G401.6 (cell line): ENCODE data around the gene CHST13.
"Not testable (repeated sequence)": the region's sequence is repeated elsewhere in the genome, so short reads cannot be mapped to it uniquely, and the experiment has no call there.

ENCODE experiments used
- FAIRE-seq: peaks from 2 replicates; lab custom pipeline; 2012; peaks lifted over from hg19 to GRCh38; lab: Jason Lieb, UNC

CHST13 gene

DNA sequence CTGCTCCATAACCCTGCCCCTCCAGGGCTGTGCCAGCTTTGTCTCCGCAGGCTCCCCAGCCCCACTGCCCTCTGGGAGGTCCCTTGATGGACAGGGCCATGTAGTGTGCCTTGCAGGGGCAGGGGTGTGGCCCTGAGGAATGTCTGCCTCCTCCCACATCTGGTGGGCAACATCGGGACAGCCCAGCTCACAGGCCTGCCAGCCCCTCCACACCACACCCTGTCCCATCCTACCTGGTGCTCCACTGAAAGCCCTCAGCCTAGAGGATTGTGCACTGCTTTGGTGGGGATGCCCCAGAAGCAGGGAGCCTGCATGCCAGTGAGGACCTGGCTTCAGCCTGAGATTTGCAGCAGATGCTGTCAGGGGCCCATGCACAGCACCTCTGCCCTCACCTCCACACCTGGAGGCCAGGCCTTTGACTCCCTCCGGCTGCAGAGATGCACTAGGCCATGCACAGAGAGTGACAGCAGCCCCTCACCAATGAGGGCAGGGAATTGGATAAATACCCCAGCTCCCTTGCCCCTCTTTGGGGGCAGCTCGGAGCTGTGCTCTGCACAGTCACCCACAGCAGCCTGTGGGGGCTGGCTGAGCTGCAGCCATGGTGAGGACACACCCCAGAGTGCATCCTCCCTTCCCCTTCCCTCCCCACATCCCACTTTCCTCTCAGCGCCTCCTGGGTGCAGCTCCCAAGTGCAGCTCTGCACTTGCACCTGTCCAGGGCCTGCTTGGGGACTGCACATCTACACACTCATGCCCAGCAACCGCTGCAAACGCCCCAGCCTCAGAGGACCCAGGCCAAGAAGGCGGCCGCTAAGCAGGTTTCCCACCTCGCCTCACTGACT lies 32.1 kb downstream of the CHST13 start:
- no peak for FAIRE-seq

DNA sequence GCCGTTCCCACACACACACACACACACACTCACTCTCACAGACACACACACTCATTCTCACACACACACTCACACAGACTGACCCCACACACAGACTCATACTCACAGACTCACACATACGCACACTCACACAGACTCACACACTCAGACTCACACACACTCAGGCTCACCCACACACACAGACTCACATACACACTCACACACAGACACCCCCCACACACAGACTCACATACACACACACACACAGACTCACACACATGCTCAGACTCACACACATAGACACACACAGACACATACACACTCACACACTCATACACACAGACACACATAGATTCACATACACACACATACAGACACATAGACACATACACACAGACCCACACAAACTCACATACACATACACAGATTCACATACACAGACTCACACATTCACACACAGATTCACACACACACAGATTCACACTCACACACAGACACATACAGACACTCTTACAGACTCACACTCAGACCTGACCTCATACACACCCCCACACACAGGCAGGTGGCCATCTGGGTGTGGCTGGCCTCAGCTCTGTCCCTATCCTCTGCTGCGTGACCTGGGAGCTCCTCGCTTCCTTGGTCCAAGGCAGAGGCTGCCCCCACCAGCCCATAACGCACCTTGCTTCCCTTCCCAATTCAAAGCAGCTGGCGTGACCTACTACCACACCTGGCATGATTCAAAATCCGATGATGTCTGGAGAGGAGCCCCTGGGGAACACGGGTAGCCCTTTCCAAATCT lies 32.9 kb downstream of the CHST13 start:
- FAIRE-seq: no peak

DNA sequence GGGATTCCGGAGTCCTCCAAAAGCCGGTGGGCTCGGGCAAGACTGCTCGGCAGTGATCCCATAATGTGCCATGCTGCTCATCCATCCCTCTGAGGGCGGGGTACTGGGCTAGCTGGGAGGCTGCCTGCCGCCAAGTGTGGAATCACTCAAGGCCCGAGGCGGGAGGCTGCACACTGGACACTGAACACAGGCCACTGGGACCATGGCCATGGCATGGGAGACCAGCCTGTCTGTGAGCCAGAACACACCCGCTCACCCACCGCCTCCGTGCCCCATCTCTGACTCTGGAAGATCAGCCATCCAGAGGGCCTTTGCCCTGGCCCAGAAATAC lies 33.4 kb downstream of the CHST13 start:
- FAIRE-seq: no peak

GRCh38 chr3:126557761-126558160 lies 33.8 kb downstream of the CHST13 start:
- FAIRE-seq: no peak

DNA sequence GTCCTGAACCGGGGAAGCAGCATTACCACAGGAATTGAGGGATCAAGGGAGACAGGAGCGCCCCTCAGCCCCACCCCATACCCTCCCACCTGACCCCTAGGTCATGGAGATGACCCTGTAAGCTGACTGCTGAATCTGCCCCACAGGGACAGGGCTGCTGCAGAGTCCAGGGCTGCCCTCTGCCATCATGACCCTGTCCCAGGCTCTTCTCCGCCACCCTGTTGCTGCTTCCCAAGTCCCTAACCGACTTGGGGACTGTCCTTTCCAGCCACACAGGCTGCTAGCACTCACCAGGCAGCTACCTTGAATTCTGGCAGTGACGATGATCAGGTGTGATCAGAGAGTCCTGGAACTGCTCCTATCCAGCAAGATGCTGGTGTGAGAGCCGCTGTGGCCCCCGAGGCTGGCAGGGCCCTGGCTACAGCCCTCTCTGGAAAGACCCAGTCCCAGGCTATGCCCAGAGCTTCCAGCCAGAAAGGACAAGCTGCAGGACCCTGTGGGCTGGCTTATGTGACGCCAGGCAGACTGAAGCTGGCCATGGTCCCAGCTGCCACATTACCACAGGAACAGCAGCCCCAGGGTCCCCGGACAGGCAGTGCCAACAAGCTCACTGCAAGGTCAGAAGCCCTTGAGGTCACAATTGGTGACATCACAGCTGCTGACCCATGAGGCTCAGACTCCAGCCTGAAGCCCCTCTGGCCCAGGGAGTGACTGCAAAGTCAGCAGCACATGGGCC lies 34.5 kb downstream of the CHST13 start, which contains the start of gene C3orf22:
C3orf22 (minus strand) TSS at position 597 of the 736 bp plus-strand sequence. CDS start 5,542 bp downstream, outside the sequence.
- FAIRE-seq: no peak

DNA sequence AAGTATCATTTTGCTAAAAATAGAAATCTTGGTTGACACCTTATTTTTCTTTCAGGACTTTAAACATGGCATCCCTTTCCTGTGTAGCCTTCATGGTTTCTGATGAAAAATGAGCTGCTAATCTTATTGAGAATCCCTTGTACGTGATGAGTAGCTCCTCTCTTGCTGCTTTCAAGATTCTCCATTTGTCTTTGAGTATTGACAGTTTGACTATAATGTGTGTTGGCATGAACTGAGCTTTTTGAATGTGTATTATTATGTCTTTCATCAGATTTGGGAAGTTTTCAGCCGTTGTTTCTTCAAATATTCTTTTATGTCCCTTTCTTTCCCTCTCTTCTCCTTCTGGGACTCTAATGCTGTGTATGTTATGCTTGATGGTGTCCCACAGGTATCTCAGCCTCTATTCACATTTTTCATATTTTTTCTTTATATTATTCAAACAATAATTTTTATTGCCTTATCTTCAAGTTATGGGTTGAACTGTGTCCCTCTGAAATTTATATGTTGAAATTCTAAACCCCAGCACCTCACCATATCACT lies 38.9 kb downstream of the CHST13 start:
- FAIRE-seq: no peak

DNA sequence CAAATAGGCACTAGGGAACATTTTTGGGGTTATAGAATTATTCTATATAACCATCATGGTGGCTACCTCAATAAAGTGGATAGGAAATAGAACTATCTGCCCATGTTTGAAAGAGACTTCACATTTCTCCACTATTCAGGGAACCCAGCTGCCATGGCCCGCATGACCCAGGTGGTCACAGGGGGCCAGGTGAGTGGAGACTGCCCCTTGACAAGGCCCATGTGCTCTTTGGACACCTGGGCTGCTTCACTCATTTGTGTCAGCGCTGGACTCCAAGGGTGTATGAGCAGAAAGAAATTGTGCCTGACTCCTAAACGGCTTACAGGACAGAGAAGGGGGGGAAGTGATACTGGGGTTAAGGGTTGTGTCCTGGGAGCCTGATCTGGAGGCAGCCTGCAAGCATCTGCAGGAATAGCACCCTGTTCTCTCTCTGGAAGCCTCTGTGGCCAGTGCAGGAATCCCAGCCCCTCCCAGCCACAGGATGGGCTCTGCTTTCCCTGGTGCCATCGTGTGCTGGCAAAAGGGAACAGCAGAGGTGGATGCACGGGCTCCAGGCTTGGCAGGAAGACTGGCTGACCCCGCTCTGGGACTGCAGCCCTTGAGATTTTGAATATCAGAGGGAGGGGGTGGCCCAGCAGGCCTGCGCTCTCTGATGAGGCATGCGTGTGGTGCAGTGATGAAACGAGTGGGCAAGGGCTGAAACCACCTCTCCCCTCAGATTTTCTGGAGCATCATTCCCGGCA lies 43.9 kb downstream of the CHST13 start:
- FAIRE-seq: no peak

- FAIRE-seq: no peak
Measured at GRCh38 chr3:126568776-126569342, 44.9 kb downstream of the CHST13 start.

- no peak for FAIRE-seq
Measured at GRCh38 chr3:126569390-126569975, 45.5 kb downstream of the CHST13 start.

DNA sequence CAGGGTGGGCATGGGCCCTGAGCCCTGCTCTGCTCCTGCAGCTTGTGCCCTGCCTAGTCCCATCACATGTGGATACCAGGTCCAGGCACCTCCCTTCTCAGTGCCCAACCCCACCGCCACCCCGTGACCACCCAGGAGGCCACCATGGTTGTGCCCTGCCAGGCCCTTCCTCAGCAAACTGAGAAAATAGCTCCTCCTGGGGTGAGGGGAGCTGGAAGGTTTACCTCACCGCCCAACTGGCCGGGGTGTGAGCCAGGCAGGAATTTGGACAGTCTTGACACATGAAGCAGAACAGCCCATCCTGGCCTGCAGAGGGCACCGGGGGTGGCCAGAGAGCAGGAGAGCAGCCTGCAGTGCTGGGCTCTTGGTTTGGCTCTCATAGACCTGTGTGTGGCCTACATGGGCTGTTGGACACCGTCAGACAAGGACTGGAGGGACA lies 46.2 kb downstream of the CHST13 start:
- no peak for FAIRE-seq

- no peak for FAIRE-seq
Measured at GRCh38 chr3:126571078-126571477, 47.1 kb downstream of the CHST13 start.

GRCh38 chr3:126573492-126574117 lies 49.6 kb downstream of the CHST13 start:
- no peak for FAIRE-seq

DNA sequence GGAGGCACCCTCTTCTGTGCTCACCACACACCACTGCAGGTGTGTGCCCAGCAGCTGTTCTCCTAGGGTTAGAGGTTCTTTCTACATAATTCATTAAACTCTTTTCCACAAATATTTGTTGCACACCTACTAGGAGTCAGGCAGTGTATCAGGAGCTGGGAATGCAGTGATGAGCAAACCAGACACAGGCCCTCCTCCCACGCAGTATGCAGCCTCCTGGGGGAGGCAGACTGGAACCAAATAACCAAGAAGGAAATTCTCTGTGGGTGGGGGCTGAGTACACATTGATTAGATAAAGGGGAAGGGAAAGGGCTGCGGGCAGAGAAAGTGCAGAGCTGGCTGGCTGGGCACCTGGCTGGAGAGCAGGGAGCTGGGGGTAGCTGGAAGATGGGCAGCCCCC lies 53.3 kb downstream of the CHST13 start:
- FAIRE-seq: no peak

DNA sequence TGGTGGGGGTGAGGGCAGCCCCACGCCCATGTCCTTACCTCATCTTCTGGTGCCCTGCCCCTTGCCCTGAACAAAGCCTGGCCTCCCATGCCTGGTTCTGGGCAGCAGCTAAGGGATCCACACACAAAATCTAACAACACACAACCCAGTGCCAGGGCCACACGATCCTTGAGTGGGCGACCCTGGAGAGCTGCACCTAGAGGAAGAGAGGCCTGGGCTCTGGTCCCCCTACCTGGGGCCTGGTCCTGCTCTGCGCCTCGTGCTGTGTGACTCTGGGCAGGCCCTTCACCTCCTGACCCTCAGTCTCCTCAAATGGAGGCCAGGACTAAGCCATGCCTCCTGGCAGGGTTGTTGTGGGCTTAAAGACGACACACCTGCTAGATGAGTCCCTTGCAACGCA lies 54.7 kb downstream of the CHST13 start:
- FAIRE-seq: no peak

GRCh38 chr3:126580746-126581145 lies 56.8 kb downstream of the CHST13 start:
- FAIRE-seq: no peak

DNA sequence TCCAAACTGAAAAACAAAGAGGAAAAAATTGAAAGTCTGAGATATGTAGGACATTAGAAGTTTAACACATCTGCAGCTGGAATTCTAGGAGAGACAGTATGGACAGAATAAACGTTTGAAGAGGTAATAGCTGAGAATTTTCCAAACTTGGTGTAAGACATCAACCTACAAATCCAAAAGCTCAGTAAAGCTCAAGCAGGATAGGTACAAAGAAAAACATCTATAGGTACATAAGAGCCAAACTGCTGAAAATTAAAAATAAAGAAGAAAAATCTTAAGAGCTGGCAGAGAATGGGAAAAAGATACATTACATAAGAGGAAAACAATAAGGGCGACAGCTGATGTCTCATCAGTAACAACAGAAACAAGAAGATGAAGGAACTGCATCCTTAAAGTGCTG lies 57.6 kb downstream of the CHST13 start:
- FAIRE-seq: no peak

DNA sequence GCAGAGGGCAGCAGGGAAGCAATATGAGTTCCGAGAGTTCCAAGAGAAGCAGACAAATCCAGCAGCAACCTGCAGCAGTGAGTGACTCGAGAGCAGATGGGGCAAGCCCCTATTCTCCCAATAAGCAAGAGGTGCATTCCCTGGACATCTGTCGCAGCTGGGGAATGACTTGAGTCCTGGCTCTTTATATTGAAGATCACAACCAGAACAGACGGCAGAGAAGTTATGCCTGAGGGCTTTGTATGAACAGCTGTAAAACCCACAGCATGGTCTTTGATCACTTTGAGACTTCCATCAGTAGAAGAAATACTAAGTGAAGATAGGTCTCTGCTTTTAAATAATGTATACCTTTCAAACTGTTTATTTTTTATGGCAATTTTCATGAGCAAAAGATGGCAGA lies 58.4 kb downstream of the CHST13 start:
- no peak for FAIRE-seq

DNA sequence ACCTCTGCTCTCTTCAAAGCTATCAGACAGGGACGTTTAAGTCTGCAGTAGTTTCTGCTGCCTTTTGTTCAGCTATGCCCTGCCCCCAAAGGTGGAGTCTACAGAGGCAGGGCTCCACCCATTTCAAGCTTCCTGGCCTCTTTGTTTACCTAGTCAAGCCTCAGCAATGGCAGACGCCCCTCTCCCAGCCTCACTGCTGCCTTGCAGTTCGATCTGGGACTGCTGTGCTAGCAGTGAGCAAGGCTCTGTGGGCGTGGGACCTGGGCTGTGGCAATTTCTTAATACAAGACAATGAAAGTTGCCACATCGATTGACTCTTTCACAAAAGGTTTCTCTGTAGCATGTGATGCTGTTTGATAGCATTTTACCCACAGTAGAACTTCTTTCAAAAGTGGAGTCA lies 67.6 kb downstream of the CHST13 start:
- not testable (repeated sequence) for FAIRE-seq
